Fibroblast of lung (primary cell): ENCODE results near the gene FAM149B1.

ENCODE experiments used
- EZH2 ChIP-seq: IDR thresholded peaks from 2 replicates; pipeline ENCODE4 v1.5.1; 2012; ENCODE audit warnings: low read length, control low read depth, mild to moderate bottlenecking; ENCODE audit errors: missing control alignments
- TF ChIP-seq, protein P1 (sequence below), 2 donors: IDR thresholded peaks in 1 of 2; conservative IDR thresholded peaks in 1 of 2; 1 replicate in 1 of 2; 2 replicates in 1 of 2; pipeline ENCODE4 v1.5.1; 2011 to 2012; ENCODE audit warnings: low read length in 2 of 2, control low read depth in 1 of 2, inconsistent platforms in 1 of 2, low read depth in 1 of 2, mild to moderate bottlenecking in 1 of 2

DNA sequence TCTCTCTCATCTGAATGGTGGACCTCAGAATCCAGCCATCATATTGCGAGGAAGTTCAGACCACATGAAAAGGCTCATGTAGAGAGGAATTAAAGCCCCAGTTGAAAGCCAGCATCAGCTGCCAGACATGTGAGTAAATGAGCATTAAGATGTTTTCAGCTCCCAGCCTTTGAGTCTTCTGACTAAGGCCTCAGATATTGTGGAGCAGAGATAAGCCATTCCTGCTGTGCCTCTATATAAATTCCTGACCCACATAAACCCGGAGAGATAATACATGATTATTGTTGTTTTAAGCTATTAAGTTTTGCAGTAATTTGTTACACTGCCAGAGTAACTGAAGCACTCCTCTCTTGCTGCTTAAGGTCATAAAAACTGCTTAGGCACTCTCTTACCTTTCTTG lies 14.6 kb downstream of the FAM149B1 start:
- TF ChIP-seq, protein P1, sequence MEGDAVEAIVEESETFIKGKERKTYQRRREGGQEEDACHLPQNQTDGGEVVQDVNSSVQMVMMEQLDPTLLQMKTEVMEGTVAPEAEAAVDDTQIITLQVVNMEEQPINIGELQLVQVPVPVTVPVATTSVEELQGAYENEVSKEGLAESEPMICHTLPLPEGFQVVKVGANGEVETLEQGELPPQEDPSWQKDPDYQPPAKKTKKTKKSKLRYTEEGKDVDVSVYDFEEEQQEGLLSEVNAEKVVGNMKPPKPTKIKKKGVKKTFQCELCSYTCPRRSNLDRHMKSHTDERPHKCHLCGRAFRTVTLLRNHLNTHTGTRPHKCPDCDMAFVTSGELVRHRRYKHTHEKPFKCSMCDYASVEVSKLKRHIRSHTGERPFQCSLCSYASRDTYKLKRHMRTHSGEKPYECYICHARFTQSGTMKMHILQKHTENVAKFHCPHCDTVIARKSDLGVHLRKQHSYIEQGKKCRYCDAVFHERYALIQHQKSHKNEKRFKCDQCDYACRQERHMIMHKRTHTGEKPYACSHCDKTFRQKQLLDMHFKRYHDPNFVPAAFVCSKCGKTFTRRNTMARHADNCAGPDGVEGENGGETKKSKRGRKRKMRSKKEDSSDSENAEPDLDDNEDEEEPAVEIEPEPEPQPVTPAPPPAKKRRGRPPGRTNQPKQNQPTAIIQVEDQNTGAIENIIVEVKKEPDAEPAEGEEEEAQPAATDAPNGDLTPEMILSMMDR (conservative IDR thresholded peaks at IDR 0.05 in 1 of 2, IDR thresholded peaks at IDR 0.05 in 1 of 2; ENCODE audit: low read depth in 1 of 2, low read length in 2 of 2), result no peak
- TF ChIP-seq EZH2, result no peak
